HepG2 (cell line): ENCODE results near the gene ADAMTSL4. TPM values are rescaled to one million over a fixed set of nuclear protein-coding genes. Genes with fewer than 3 reads are reported as not detected.

Experiments
- AGO2 ChIP-seq: fragments of 200-400 bp; formaldehyde crosslinking; optimal IDR thresholded peaks from 2 replicates; pipeline ENCODE3; 2017; ENCODE audit warnings: mild to moderate bottlenecking, low read depth, low read length, moderate library complexity
- CCDC6 ChIP-seq: sonication (generic); formaldehyde crosslinking; IDR thresholded peaks from 2 replicates; pipeline ENCODE4 v1.8.1; 2022; ENCODE audit warnings: mild to moderate bottlenecking, missing genetic modification reagents, moderate library complexity
- ERF ChIP-seq: IDR thresholded peaks from 2 replicates; pipeline ENCODE4 v1.6.1; 2018; ENCODE audit warnings: missing biosample characterization, missing genetic modification reagents
- KAT2B ChIP-seq: fragments of 150-350 bp; IDR thresholded peaks from 2 replicates; pipeline ENCODE4 v1.6.1; 2014; ENCODE audit warnings: low read depth, low read length, borderline replicate concordance
- PLRG1 ChIP-seq: fragments of 450-650 bp; conservative IDR thresholded peaks from 2 replicates; pipeline ENCODE4 v1.6.1; 2016
- RBAK ChIP-seq: sonication (generic); formaldehyde crosslinking; IDR thresholded peaks from 2 replicates; pipeline ENCODE4 v1.5.1; 2020; ENCODE audit warnings: mild to moderate bottlenecking, missing genetic modification reagents
- SOX6 ChIP-seq, 2 experiments: fragments of 450-650 bp in 1 of 2; sonication (generic) in 1 of 2; formaldehyde crosslinking in 1 of 2; IDR thresholded peaks; 2 replicates each; pipeline versions ENCODE4 v1.4.0 to v1.6.1; 2017 to 2020; ENCODE audit warnings: antibody characterized with exemption in 1 of 2, mild to moderate bottlenecking in 1 of 2, missing genetic modification reagents in 1 of 2
- SSRP1 ChIP-seq: IDR thresholded peaks from 2 replicates; pipeline ENCODE4 v1.6.1; 2016; ENCODE audit warnings: control low read depth
- TRIM24 ChIP-seq: sonication (generic); formaldehyde crosslinking; IDR thresholded peaks from 2 replicates; pipeline ENCODE4 v1.8.0; 2022; ENCODE audit warnings: mild to moderate bottlenecking, missing genetic modification reagents
- ZNF232 ChIP-seq: sonication (generic); formaldehyde crosslinking; IDR thresholded peaks from 2 replicates; pipeline ENCODE4 v1.4.0; 2020; ENCODE audit warnings: missing genetic modification reagents, borderline replicate concordance
- ZNF354B ChIP-seq: sonication (generic); formaldehyde crosslinking; IDR thresholded peaks from 2 replicates; pipeline ENCODE4 v1.8.0; 2022; ENCODE audit warnings: mild to moderate bottlenecking, missing genetic modification reagents
- ZNF430 ChIP-seq: sonication (generic); formaldehyde crosslinking; IDR thresholded peaks from 2 replicates; pipeline ENCODE4 v1.9.0; 2021; ENCODE audit warnings: mild to moderate bottlenecking, missing genetic modification reagents
- ZNF619 ChIP-seq: sonication (generic); formaldehyde crosslinking; IDR thresholded peaks from 2 replicates; pipeline ENCODE4 v1.4.0; 2020; ENCODE audit warnings: mild to moderate bottlenecking, missing genetic modification reagents
- polyA plus RNA-seq, 8 experiments: library from polyadenylated mRNA; depleted of rRNA in 3 of 8; stranded (reverse) in 7 of 8; unstranded in 1 of 8; fragments of >200 nt; fragmentation: Illumina TruSeq in 4 of 8; extraction: Trizol in 4 of 8; gene quantifications; 2 replicates each; pipeline versions ENCODE4 v1.2.1 to v1.2.3, GENCODE V29; 2011 to 2016; ENCODE audit warnings: low read depth in 4 of 8, missing spikeins in 1 of 8, mixed read lengths in 1 of 8; ENCODE audit not compliant: insufficient read depth in 1 of 8
- total RNA-seq, 5 experiments: library from RNA; depleted of rRNA; stranded (reverse); fragments of >200 nt; fragmentation: Illumina TruSeq; extraction: Trizol; gene quantifications; 2 replicates each; pipeline ENCODE4 v1.2.3, GENCODE V29; 2016; ENCODE audit warnings: low read depth in 1 of 5
- TF ChIP-seq, protein P1 (sequence below): IDR thresholded peaks from 2 replicates; pipeline ENCODE4 v1.6.1; 2016
- TF ChIP-seq, protein P2 (sequence below): sonication (generic); formaldehyde crosslinking; IDR thresholded peaks from 2 replicates; pipeline ENCODE4 v1.4.0; 2020; ENCODE audit warnings: missing genetic modification reagents
- TF ChIP-seq, protein P3 (sequence below): sonication (generic); formaldehyde crosslinking; IDR thresholded peaks from 2 replicates; pipeline ENCODE4 v1.5.0; 2020; ENCODE audit warnings: missing genetic modification reagents
- TF ChIP-seq, protein P4 (sequence below): sonication (generic); formaldehyde crosslinking; IDR thresholded peaks from 2 replicates; pipeline ENCODE4 v1.5.0; 2020; ENCODE audit warnings: missing genetic modification reagents, mild to moderate bottlenecking, borderline replicate concordance
- TF ChIP-seq, protein P5 (sequence below), 2 experiments: sonication (generic) in 1 of 2; formaldehyde crosslinking in 1 of 2; IDR thresholded peaks; 2 replicates each; pipeline versions ENCODE4 v1.4.0 to v1.6.1; 2016 to 2020; ENCODE audit warnings: borderline replicate concordance in 1 of 2, low read depth in 1 of 2, mild to moderate bottlenecking in 1 of 2, missing genetic modification reagents in 1 of 2
- TF ChIP-seq, protein P6 (sequence below): IDR thresholded peaks from 2 replicates; pipeline ENCODE4 v1.6.1; 2016

The ADAMTSL4 gene
- total and polyA plus RNA-seq, 2 of the 13 experiments (the other 11 are each of a cell fraction or from before 2014, with no cell fraction given) = 3.9 to 16.4 TPM

DNA sequence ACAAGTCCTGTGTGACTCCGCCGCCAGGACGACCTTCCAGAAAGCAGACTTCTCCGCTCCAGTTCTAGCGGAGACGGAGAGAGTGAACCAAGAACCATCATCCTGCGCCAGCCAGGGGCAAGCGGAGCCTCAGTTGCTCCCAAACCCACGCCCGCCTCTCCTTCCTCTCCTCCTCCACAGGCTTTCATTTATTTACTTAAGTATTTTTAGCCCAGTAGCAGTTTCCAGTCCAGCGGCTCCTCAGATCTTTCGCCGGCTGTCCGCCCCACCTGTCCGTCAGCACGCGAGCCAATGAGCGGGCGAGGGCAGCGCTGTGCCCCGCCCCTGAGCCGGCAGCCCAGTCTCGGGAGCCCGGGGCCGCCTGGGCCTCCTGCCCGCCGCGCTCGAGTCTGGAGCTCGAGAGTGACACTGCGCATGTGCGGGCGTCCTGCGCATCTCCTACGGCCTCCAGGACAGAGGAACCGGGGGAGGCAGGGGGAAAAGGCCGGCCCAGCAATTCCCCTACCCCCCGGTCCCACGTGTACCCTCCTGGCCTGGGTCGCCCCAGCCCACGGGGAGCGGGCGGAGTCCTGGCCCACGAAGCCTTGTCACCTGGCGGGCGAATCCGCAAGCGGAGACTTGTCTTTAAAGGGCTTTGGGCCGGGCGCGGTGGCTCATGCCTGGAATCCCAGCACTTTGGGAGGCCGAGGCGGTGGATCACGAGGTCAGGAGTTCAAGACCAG is 33.7 kb upstream of the ADAMTSL4 start, which contains the start of gene FALEC (continued):
- TF ChIP-seq, protein P1, sequence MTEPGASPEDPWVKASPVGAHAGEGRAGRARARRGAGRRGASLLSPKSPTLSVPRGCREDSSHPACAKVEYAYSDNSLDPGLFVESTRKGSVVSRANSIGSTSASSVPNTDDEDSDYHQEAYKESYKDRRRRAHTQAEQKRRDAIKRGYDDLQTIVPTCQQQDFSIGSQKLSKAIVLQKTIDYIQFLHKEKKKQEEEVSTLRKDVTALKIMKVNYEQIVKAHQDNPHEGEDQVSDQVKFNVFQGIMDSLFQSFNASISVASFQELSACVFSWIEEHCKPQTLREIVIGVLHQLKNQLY (CRISPR knock-in tag) = 0 out of 2 replicates have a peak, but pooled peaks have one; percentile 21
- TF ChIP-seq, protein P2, sequence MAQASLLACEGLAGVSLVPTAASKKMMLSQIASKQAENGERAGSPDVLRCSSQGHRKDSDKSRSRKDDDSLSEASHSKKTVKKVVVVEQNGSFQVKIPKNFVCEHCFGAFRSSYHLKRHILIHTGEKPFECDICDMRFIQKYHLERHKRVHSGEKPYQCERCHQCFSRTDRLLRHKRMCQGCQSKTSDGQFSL = no peak
- TF ChIP-seq, protein P3, sequence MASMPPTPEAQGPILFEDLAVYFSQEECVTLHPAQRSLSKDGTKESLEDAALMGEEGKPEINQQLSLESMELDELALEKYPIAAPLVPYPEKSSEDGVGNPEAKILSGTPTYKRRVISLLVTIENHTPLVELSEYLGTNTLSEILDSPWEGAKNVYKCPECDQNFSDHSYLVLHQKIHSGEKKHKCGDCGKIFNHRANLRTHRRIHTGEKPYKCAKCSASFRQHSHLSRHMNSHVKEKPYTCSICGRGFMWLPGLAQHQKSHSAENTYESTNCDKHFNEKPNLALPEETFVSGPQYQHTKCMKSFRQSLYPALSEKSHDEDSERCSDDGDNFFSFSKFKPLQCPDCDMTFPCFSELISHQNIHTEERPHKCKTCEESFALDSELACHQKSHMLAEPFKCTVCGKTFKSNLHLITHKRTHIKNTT (CRISPR knock-in tag) = no peak
- no peak for TF ChIP-seq ERF
- TF ChIP-seq, protein P4, sequence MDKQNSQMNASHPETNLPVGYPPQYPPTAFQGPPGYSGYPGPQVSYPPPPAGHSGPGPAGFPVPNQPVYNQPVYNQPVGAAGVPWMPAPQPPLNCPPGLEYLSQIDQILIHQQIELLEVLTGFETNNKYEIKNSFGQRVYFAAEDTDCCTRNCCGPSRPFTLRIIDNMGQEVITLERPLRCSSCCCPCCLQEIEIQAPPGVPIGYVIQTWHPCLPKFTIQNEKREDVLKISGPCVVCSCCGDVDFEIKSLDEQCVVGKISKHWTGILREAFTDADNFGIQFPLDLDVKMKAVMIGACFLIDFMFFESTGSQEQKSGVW (CRISPR knock-in tag) = no peak
- TF ChIP-seq TRIM24 (CRISPR knock-in tag) = no peak
- no peak for TF ChIP-seq ZNF619
- no peak for TF ChIP-seq CCDC6 (CRISPR knock-in tag)
- no peak for TF ChIP-seq PLRG1
- no peak for TF ChIP-seq ZNF232 (CRISPR knock-in tag)
- no peak for TF ChIP-seq RBAK (CRISPR knock-in tag)
- no peak for TF ChIP-seq SOX6 (IDR thresholded peaks at IDR 0.05)
- peak; percentile 67 for TF ChIP-seq SOX6 (CRISPR knock-in tag; IDR thresholded peaks at IDR 0.05)
- no peak for TF ChIP-seq KAT2B
- TF ChIP-seq, protein P5, sequence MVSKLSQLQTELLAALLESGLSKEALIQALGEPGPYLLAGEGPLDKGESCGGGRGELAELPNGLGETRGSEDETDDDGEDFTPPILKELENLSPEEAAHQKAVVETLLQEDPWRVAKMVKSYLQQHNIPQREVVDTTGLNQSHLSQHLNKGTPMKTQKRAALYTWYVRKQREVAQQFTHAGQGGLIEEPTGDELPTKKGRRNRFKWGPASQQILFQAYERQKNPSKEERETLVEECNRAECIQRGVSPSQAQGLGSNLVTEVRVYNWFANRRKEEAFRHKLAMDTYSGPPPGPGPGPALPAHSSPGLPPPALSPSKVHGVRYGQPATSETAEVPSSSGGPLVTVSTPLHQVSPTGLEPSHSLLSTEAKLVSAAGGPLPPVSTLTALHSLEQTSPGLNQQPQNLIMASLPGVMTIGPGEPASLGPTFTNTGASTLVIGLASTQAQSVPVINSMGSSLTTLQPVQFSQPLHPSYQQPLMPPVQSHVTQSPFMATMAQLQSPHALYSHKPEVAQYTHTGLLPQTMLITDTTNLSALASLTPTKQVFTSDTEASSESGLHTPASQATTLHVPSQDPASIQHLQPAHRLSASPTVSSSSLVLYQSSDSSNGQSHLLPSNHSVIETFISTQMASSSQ (IDR thresholded peaks at IDR 0.05; ENCODE audit: low read depth) = no peak
- TF ChIP-seq, protein P5 (CRISPR knock-in tag; IDR thresholded peaks at IDR 0.05; ENCODE audit: borderline replicate concordance) = peak; percentile 27; the same call in 1 of the 2 replicates
- no peak for TF ChIP-seq AGO2
- TF ChIP-seq ZNF430 (CRISPR knock-in tag) = peak; percentile 79
- no peak for TF ChIP-seq ZNF354B (CRISPR knock-in tag)
- TF ChIP-seq SSRP1 (CRISPR knock-in tag) = no peak
- TF ChIP-seq, protein P6, sequence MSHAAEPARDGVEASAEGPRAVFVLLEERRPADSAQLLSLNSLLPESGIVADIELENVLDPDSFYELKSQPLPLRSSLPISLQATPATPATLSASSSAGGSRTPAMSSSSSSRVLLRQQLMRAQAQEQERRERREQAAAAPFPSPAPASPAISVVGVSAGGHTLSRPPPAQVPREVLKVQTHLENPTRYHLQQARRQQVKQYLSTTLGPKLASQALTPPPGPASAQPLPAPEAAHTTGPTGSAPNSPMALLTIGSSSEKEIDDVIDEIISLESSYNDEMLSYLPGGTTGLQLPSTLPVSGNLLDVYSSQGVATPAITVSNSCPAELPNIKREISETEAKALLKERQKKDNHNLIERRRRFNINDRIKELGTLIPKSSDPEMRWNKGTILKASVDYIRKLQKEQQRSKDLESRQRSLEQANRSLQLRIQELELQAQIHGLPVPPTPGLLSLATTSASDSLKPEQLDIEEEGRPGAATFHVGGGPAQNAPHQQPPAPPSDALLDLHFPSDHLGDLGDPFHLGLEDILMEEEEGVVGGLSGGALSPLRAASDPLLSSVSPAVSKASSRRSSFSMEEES (CRISPR knock-in tag) = 0 out of 2 replicates have a peak, but pooled peaks have one; percentile 11
